WTC11 (cell line): Measurements from ENCODE around the gene DGKZ. TPM values are rescaled to one million over a fixed set of nuclear protein-coding genes. Genes with fewer than 3 reads are reported as not detected.
A peak's percentile ranks its signal among the peaks of the same experiment; 100 is the strongest.

Experiments
- ATAC-seq: fragments of 200-7000 bp; cut with Tn5 transposase; 2 replicates; pipeline ENCODE4 v1.10.0; 2021; ENCODE audit warnings: mild to moderate bottlenecking, moderate library complexity
- CTCF ChIA-PET: fragments of 300-600 bp; sonication (Branson Sonifier 250); formaldehyde crosslinking; loops from one replicate; lab custom pipeline; 2021; ENCODE audit warnings: antibody characterized with exemption; lab: Charles Lee
- POLR2A ChIA-PET: fragments of 350-600 bp; sonication (Branson Sonifier 250); formaldehyde crosslinking; loops from one replicate; lab custom pipeline; 2021; ENCODE audit warnings: antibody characterized with exemption; lab: Charles Lee
- DNase-seq: peaks from one replicate; pipeline ENCODE4 v3.0.0; 2021; ENCODE audit warnings: low spot score
- H3K27ac Mint-ChIP-seq: 2 replicates; pipeline ENCODE4 v1.8.0; 2021; ENCODE audit warnings: mixed read lengths
- H3K27me3 Mint-ChIP-seq: 2 replicates; pipeline ENCODE4 v1.8.0; 2021; ENCODE audit warnings: low read depth, mild to moderate bottlenecking, moderate library complexity, mixed read lengths
- H3K36me3 Mint-ChIP-seq: 2 replicates; pipeline ENCODE4 v1.8.0; 2021; ENCODE audit warnings: mixed read lengths
- H3K4me1 Mint-ChIP-seq: 2 replicates; pipeline ENCODE4 v1.8.0; 2022; ENCODE audit warnings: mixed read lengths
- H3K4me3 Mint-ChIP-seq: 2 replicates; pipeline ENCODE4 v1.8.0; 2021; ENCODE audit warnings: mild to moderate bottlenecking, moderate library complexity, mixed read lengths
- H3K9me3 Mint-ChIP-seq: 2 replicates; pipeline ENCODE4 v1.8.0; 2021; ENCODE audit warnings: mixed read lengths
- ARID4B ChIP-seq: sonication (generic); formaldehyde crosslinking; IDR thresholded peaks from 2 replicates; pipeline ENCODE4 v1.8.0; 2023; ENCODE audit warnings: missing genetic modification reagents, mild to moderate bottlenecking, borderline replicate concordance
- ATF2 ChIP-seq: sonication (generic); formaldehyde crosslinking; IDR thresholded peaks from 2 replicates; pipeline ENCODE4 v1.8.1; 2022; ENCODE audit warnings: low read depth, missing genetic modification reagents, borderline replicate concordance
- CREB1 ChIP-seq: sonication (generic); formaldehyde crosslinking; IDR thresholded peaks from 2 replicates; pipeline ENCODE4 v1.8.0; 2023; ENCODE audit warnings: mild to moderate bottlenecking, missing genetic modification reagents
- E2F5 ChIP-seq: sonication (generic); formaldehyde crosslinking; IDR thresholded peaks from 2 replicates; pipeline ENCODE4 v1.8.1; 2022; ENCODE audit warnings: mild to moderate bottlenecking, moderate library complexity, missing genetic modification reagents
- EMX1 ChIP-seq: fragments of 250-450 bp; sonication (Bioruptor Pico); IDR thresholded peaks from 2 replicates; pipeline ENCODE4 v1.8.0; 2021; ENCODE audit warnings: mild to moderate bottlenecking
- ETV6 ChIP-seq: sonication (generic); formaldehyde crosslinking; IDR thresholded peaks from 2 replicates; pipeline ENCODE4 v1.8.1; 2022; ENCODE audit warnings: mild to moderate bottlenecking, missing genetic modification reagents
- FOXP4 ChIP-seq: sonication (generic); formaldehyde crosslinking; IDR thresholded peaks from 2 replicates; pipeline ENCODE4 v1.8.0; 2022; ENCODE audit warnings: mild to moderate bottlenecking, missing genetic modification reagents
- GABPB1 ChIP-seq: sonication (generic); formaldehyde crosslinking; IDR thresholded peaks from 2 replicates; pipeline ENCODE4 v1.8.1; 2023; ENCODE audit warnings: mild to moderate bottlenecking, missing genetic modification reagents
- JAZF1 ChIP-seq: fragments of 250-450 bp; sonication (Bioruptor Pico); IDR thresholded peaks from 2 replicates; pipeline ENCODE4 v1.9.0; 2021; ENCODE audit warnings: moderate library complexity, mild to moderate bottlenecking, inconsistent platforms
- NR3C1 ChIP-seq: sonication (generic); formaldehyde crosslinking; conservative IDR thresholded peaks from 2 replicates; pipeline ENCODE4 v1.8.1; 2023; ENCODE audit warnings: low read depth, mild to moderate bottlenecking, missing genetic modification reagents
- PRDM15 ChIP-seq: sonication (generic); formaldehyde crosslinking; IDR thresholded peaks from 2 replicates; pipeline ENCODE4 v1.8.0; 2022; ENCODE audit warnings: missing genetic modification reagents
- PRRX2 ChIP-seq: fragments of 250-450 bp; sonication (Bioruptor Pico); IDR thresholded peaks from 2 replicates; pipeline ENCODE4 v1.8.0; 2021; ENCODE audit warnings: mild to moderate bottlenecking
- TP53 ChIP-seq: sonication (generic); formaldehyde crosslinking; IDR thresholded peaks from 2 replicates; pipeline ENCODE4 v1.8.1; 2023; ENCODE audit warnings: mild to moderate bottlenecking, missing genetic modification reagents
- USF1 ChIP-seq: sonication (generic); formaldehyde crosslinking; IDR thresholded peaks from 2 replicates; pipeline ENCODE4 v1.8.0; 2022; ENCODE audit warnings: mild to moderate bottlenecking, missing genetic modification reagents
- USF2 ChIP-seq: sonication (generic); formaldehyde crosslinking; IDR thresholded peaks from 2 replicates; pipeline ENCODE4 v1.8.1; 2023; ENCODE audit warnings: mild to moderate bottlenecking, missing genetic modification reagents, moderate library complexity
- ZNF138 ChIP-seq: sonication (generic); formaldehyde crosslinking; conservative IDR thresholded peaks from 2 replicates; pipeline ENCODE4 v1.8.1; 2022; ENCODE audit warnings: mild to moderate bottlenecking, moderate library complexity, missing genetic modification reagents
- ZNF396 ChIP-seq: fragments of 250-450 bp; sonication (Bioruptor Pico); IDR thresholded peaks from 2 replicates; pipeline ENCODE4 v1.8.0; 2021; ENCODE audit warnings: mild to moderate bottlenecking, moderate library complexity, borderline replicate concordance
- ZNF423 ChIP-seq: fragments of 250-450 bp; sonication (Bioruptor Pico); IDR thresholded peaks from 2 replicates; pipeline ENCODE4 v2.1.2; 2022; ENCODE audit warnings: mild to moderate bottlenecking, moderate library complexity
- ZNF425 ChIP-seq: fragments of 250-450 bp; sonication (Bioruptor Pico); conservative IDR thresholded peaks from 2 replicates; pipeline ENCODE4 v1.9.0; 2021; ENCODE audit warnings: mild to moderate bottlenecking
- total RNA-seq: library from RNA; stranded (reverse); gene quantifications from 3 replicates; pipeline ENCODE4 v1.2.3, GENCODE V29; 2021

The DGKZ gene
- total RNA-seq, 1 experiment from 2014 or later = 139 TPM

GRCh38 chr11:46359953-46360352, 12.7 kb downstream of the DGKZ start:
- CTCF ChIA-PET = interaction anchor here (0.6 to 11.8 kb wide), 10 partner anchors 8 to 175 kb away, joined by 3 to 231 read pairs (median 4); no protein-coding TSS in a partner anchor
- DNase-seq (no peak), ATAC-seq (no peak)
- no peak for TF ChIP-seq ZNF138 (CRISPR knock-in tag)
- no peak for TF ChIP-seq GABPB1 (CRISPR knock-in tag)
- TF ChIP-seq TP53 (CRISPR knock-in tag) = no peak
- TF ChIP-seq USF1 (CRISPR knock-in tag) = no peak
- TF ChIP-seq ATF2 (CRISPR knock-in tag) = no peak
- TF ChIP-seq ARID4B (CRISPR knock-in tag) = no peak
- no peak for TF ChIP-seq ETV6
- no peak for TF ChIP-seq FOXP4
- TF ChIP-seq CREB1 (CRISPR knock-in tag) = no peak
- no peak for TF ChIP-seq JAZF1
- TF ChIP-seq, all 79 proteins: peak for 0
- no peaks in the 10 kb centered on the region for H3K9me3 Mint-ChIP-seq
- POLR2A ChIA-PET = interaction anchor here (0.6 kb wide), 2 partner anchors 117 to 445 kb away, joined by 3 to 4 read pairs; no protein-coding TSS in a partner anchor
- H3K36me3 Mint-ChIP-seq = peaks cover 2% of the 10 kb centered on the region; the same call in 1 of the 2 replicates
- H3K27ac Mint-ChIP-seq = no peak overlapping the region
- no peak overlapping the region for H3K4me3 Mint-ChIP-seq
- peaks cover 38% of the 10 kb centered on the region for H3K4me1 Mint-ChIP-seq
- no peaks in the 10 kb centered on the region for H3K27me3 Mint-ChIP-seq

- H3K27me3 Mint-ChIP-seq = no peaks in the 10 kb centered on the region
- peaks cover 2% of the 10 kb centered on the region; the same call in 1 of the 2 replicates for H3K36me3 Mint-ChIP-seq
- CTCF ChIA-PET = interaction anchor here (0.8 to 11.8 kb wide), 13 partner anchors 9 to 129 kb away, joined by 3 to 231 read pairs (median 3); partner anchors contain the start of gene DGKZ
- no peak for ATAC-seq
- no peaks in the 10 kb centered on the region for H3K9me3 Mint-ChIP-seq
- DNase-seq = no peak
- peak overlapping the region; percentile 51; the same call in 1 of the 2 replicates for H3K27ac Mint-ChIP-seq
- H3K4me3 Mint-ChIP-seq = no peak overlapping the region
- H3K4me1 Mint-ChIP-seq = peaks cover 38% of the 10 kb centered on the region
- POLR2A ChIA-PET = interaction anchor here (1.0 to 1.4 kb wide), 2 partner anchors 9 to 65 kb away, joined by 3 read pairs; no protein-coding TSS in a partner anchor
- TF ChIP-seq ZNF423 (CRISPR knock-in tag) (no peak), PRRX2 (CRISPR knock-in tag) (no peak), ZNF425 (CRISPR knock-in tag) (no peak), PRDM15 (CRISPR knock-in tag) (no peak), NR3C1 (CRISPR knock-in tag) (no peak), USF2 (CRISPR knock-in tag) (no peak), E2F5 (CRISPR knock-in tag) (no peak), ZNF396 (no peak), EMX1 (CRISPR knock-in tag) (no peak)
These were observed 13.6 kb downstream of the DGKZ start for GRCh38 chr11:46360878-46361277.
